Neural progenitor cell (in vitro differentiated cells): Measurements from ENCODE around the gene S100PBP. TPM values are rescaled to one million over a fixed set of nuclear protein-coding genes. Genes with fewer than 3 reads are reported as not detected.
A peak's percentile ranks its signal among the peaks of the same experiment; 100 is the strongest.

Experiments used
- DNase-seq: peaks from one replicate; pipeline ENCODE4 v3.0.0-alpha.2; 2016; ENCODE audit warnings: low spot score
- H2AFZ ChIP-seq: fragments of 200-600 bp; sonication (generic); replicated peaks from 2 replicates; pipeline ENCODE4 v1.6.1; 2016; ENCODE audit warnings: antibody characterized with exemption
- H3F3A ChIP-seq: fragments of 200-600 bp; sonication (generic); 2 replicates; pipeline ENCODE4 v1.6.1; 2016; ENCODE audit warnings: antibody characterized with exemption, low read depth
- H3K27ac ChIP-seq: fragments of 200-600 bp; sonication (generic); 2 replicates; pipeline ENCODE4 v1.5.1; 2016; ENCODE audit warnings: mild to moderate bottlenecking
- H3K27me3 ChIP-seq: fragments of 200-600 bp; sonication (generic); 2 replicates; pipeline ENCODE4 v1.6.1; 2016; ENCODE audit warnings: mild to moderate bottlenecking, moderate library complexity
- H3K36me3 ChIP-seq: fragments of 200-600 bp; sonication (generic); 2 replicates; pipeline ENCODE4 v1.5.1; 2016
- H3K4me1 ChIP-seq: fragments of 200-600 bp; sonication (generic); 2 replicates; pipeline ENCODE4 v1.6.1; 2016; ENCODE audit warnings: mixed run types
- H3K4me2 ChIP-seq: fragments of 200-600 bp; sonication (generic); 2 replicates; pipeline ENCODE4 v1.6.1; 2016
- H3K4me3 ChIP-seq: fragments of 200-600 bp; sonication (generic); 2 replicates; pipeline ENCODE4 v1.5.1; 2016
- H3K79me2 ChIP-seq: fragments of 200-600 bp; sonication (generic); 2 replicates; pipeline ENCODE4 v1.6.1; 2016; ENCODE audit warnings: low read depth
- H3K9ac ChIP-seq: fragments of 200-600 bp; sonication (generic); 2 replicates; pipeline ENCODE4 v1.6.1; 2016
- H3K9me3 ChIP-seq: fragments of 200-600 bp; sonication (generic); 2 replicates; pipeline ENCODE4 v1.5.1; 2016; ENCODE audit warnings: low read depth
- H4K20me1 ChIP-seq: fragments of 200-600 bp; sonication (generic); 2 replicates; pipeline ENCODE4 v1.6.1; 2016; ENCODE audit warnings: low read depth
- H3K27ac Mint-ChIP-seq: 3 replicates; pipeline ENCODE4 v1.8.0; 2021; ENCODE audit warnings: mixed read lengths
- H3K27me3 Mint-ChIP-seq: 2 replicates; pipeline ENCODE4 v1.8.0; 2022; ENCODE audit warnings: low read depth, mild to moderate bottlenecking, inconsistent platforms, moderate library complexity, mixed read lengths; ENCODE audit not compliant: insufficient read depth
- H3K36me3 Mint-ChIP-seq: 3 replicates; pipeline ENCODE4 v1.8.0; 2021; ENCODE audit warnings: mixed read lengths
- H3K4me1 Mint-ChIP-seq: 3 replicates; pipeline ENCODE4 v1.8.0; 2021; ENCODE audit warnings: mixed read lengths
- H3K4me3 Mint-ChIP-seq: 3 replicates; pipeline ENCODE4 v1.8.0; 2021; ENCODE audit warnings: mild to moderate bottlenecking, moderate library complexity, mixed read lengths
- H3K9me3 Mint-ChIP-seq: 3 replicates; pipeline ENCODE4 v1.8.0; 2020; ENCODE audit warnings: mixed read lengths
- CTCF ChIP-seq: fragments of 200-600 bp; sonication (generic); IDR thresholded peaks from 2 replicates; pipeline ENCODE4 v1.5.1; 2017; ENCODE audit warnings: antibody characterized with exemption, mild to moderate bottlenecking
- EZH2 ChIP-seq: fragments of 200-600 bp; sonication (generic); IDR thresholded peaks from 2 replicates; pipeline ENCODE4 v1.6.1; 2017; ENCODE audit warnings: antibody characterized with exemption, mild to moderate bottlenecking, moderate library complexity
- EZH2phosphoT487 ChIP-seq: fragments of 200-600 bp; sonication (generic); IDR thresholded peaks from 2 replicates; pipeline ENCODE4 v1.6.1; 2017; ENCODE audit warnings: antibody characterized with exemption
- total RNA-seq: library from RNA; depleted of rRNA; stranded (reverse); fragments of >200 nt; gene quantifications from 2 replicates; pipeline ENCODE4 v1.2.3, GENCODE V29; 2015; ENCODE audit warnings: low replicate concordance

Gene S100PBP
- total RNA-seq, 1 donor from 2014 or later = 107 TPM

GRCh38 chr1:32894681-32895080, 77.2 kb downstream of the S100PBP start:
- peak overlapping the region; percentile 65 for H3K4me3 ChIP-seq
- H3K36me3 ChIP-seq = no peaks in the 10 kb centered on the region
- Mint-ChIP-seq H3K27ac (no peak overlapping the region), H3K4me1 (peaks cover 20% of the 10 kb centered on the region), H3K9me3 (no peaks in the 10 kb centered on the region), H3K4me3 (peak overlapping the region; percentile 50), H3K36me3 (no peaks in the 10 kb centered on the region), H3K27me3 (peaks cover 31% of the 10 kb centered on the region)
- peaks cover 25% of the 10 kb centered on the region for H4K20me1 ChIP-seq
- H3K9ac ChIP-seq = no peak overlapping the region
- peaks cover 15% of the 10 kb centered on the region for H3K4me1 ChIP-seq
- TF ChIP-seq EZH2phosphoT487 = no peak
- no peak for TF ChIP-seq CTCF
- no peak for TF ChIP-seq EZH2
- peaks cover 17% of the 10 kb centered on the region for H3F3A ChIP-seq
- H3K79me2 ChIP-seq = no peaks in the 10 kb centered on the region
- no peak overlapping the region for H2AFZ ChIP-seq
- H3K9me3 ChIP-seq = no peaks in the 10 kb centered on the region
- H3K27me3 ChIP-seq = peaks cover 44% of the 10 kb centered on the region
- peak overlapping the region; percentile 82 for H3K4me2 ChIP-seq
- DNase-seq = peak; percentile 38
- no peak overlapping the region for H3K27ac ChIP-seq

- peaks cover 37% of the 10 kb centered on the region for H3K27me3 Mint-ChIP-seq
- H3K4me1 ChIP-seq = peaks cover 20% of the 10 kb centered on the region
- TF ChIP-seq CTCF = no peak
- TF ChIP-seq EZH2 = no peak
- no peak for TF ChIP-seq EZH2phosphoT487
- no peaks in the 10 kb centered on the region for H3K9me3 ChIP-seq
- no peaks in the 10 kb centered on the region for H3K79me2 ChIP-seq
- H3K27ac Mint-ChIP-seq = peak overlapping the region; percentile 81
- H3K4me2 ChIP-seq = no peak overlapping the region
- H2AFZ ChIP-seq = no peak overlapping the region
- H3K36me3 ChIP-seq = no peaks in the 10 kb centered on the region
- H3K4me3 ChIP-seq = no peak overlapping the region
- H3K9ac ChIP-seq = no peak overlapping the region
- H3K4me1 Mint-ChIP-seq = peaks cover 22% of the 10 kb centered on the region
- no peaks in the 10 kb centered on the region for H3K9me3 Mint-ChIP-seq
- peaks cover 47% of the 10 kb centered on the region for H3K27me3 ChIP-seq
- H4K20me1 ChIP-seq = peaks cover 19% of the 10 kb centered on the region
- no peaks in the 10 kb centered on the region for H3K36me3 Mint-ChIP-seq
- no peak overlapping the region for H3K27ac ChIP-seq
- peaks cover 24% of the 10 kb centered on the region for H3F3A ChIP-seq
- peak overlapping the region; percentile 20 for H3K4me3 Mint-ChIP-seq
- no peak for DNase-seq
These were observed 78.1 kb downstream of the S100PBP start for GRCh38 chr1:32895325-32896215.

- no peak overlapping the region for H3K9ac ChIP-seq
- no peak overlapping the region for H3K27ac ChIP-seq
- H3K36me3 Mint-ChIP-seq = no peaks in the 10 kb centered on the region
- no peak overlapping the region for H3K4me3 Mint-ChIP-seq
- H3K4me3 ChIP-seq = no peak overlapping the region
- H4K20me1 ChIP-seq = peaks cover 14% of the 10 kb centered on the region
- DNase-seq = no peak
- H3K4me2 ChIP-seq = no peak overlapping the region
- no peaks in the 10 kb centered on the region for H3K79me2 ChIP-seq
- H3K4me1 Mint-ChIP-seq = peaks cover 20% of the 10 kb centered on the region
- no peak overlapping the region for H2AFZ ChIP-seq
- H3K27me3 ChIP-seq = peaks cover 51% of the 10 kb centered on the region
- no peaks in the 10 kb centered on the region for H3K9me3 Mint-ChIP-seq
- H3K36me3 ChIP-seq = no peaks in the 10 kb centered on the region
- TF ChIP-seq CTCF = no peak
- no peak for TF ChIP-seq EZH2phosphoT487
- no peak for TF ChIP-seq EZH2
- H3K9me3 ChIP-seq = no peaks in the 10 kb centered on the region
- H3K4me1 ChIP-seq = peaks cover 21% of the 10 kb centered on the region
- peaks cover 34% of the 10 kb centered on the region for H3K27me3 Mint-ChIP-seq
- peaks cover 28% of the 10 kb centered on the region for H3F3A ChIP-seq
- no peak overlapping the region for H3K27ac Mint-ChIP-seq
These were observed 79.0 kb downstream of the S100PBP start for GRCh38 chr1:32896451-32896850.
